ENCODE measurements around the gene MGMT. TPM values are rescaled to one million over a fixed set of nuclear protein-coding genes. Genes with fewer than 3 reads are reported as not detected.

MGMT gene
- total and polyA plus RNA-seq, 9 of the 15 experiments (the other 6 are each of a cell fraction or from before 2014, with no cell fraction given) = 0.03 to 0.29 (median 0.11) TPM; not detected in 4

- no peak for TF ChIP-seq ZNF639 (CRISPR knock-in tag; conservative IDR thresholded peaks at IDR 0.05 in 1 of 2, IDR thresholded peaks at IDR 0.05 in 1 of 2)
- no peak for TF ChIP-seq ELK1 (CRISPR knock-in tag; IDR thresholded peaks at IDR 0.05)
- no peak for TF ChIP-seq ZNF780A (CRISPR knock-in tag; IDR thresholded peaks at IDR 0.05)
These were observed 31.6 kb downstream of the MGMT start (continued) for GRCh38 chr10:129498680-129499079.

GRCh38 chr10:129500617-129501339 lies 33.7 kb downstream of the MGMT start:
- ATAC-seq (no peak), DNase-seq (ENCODE audit: extremely low read depth in 1 of 4, low spot score in 3 of 4) (no peak), FAIRE-seq (no peak)
- H3K9me3 ChIP-seq (replicated peaks; ENCODE audit: control insufficient read depth, insufficient read depth, low read depth, low read length) = no peaks in the 10 kb centered on the region
- H3K27ac ChIP-seq (ENCODE audit: extremely low read depth, low read depth, low read length) = no peak overlapping the region
- no peak overlapping the region for H3K4me3 ChIP-seq
- no peak overlapping the region for H3K4me2 ChIP-seq (ENCODE audit: insufficient read depth, low read length)
- H3K27me3 ChIP-seq (ENCODE audit: control insufficient read depth in 2 of 2, insufficient read depth in 2 of 2, low read length in 2 of 2) = no peaks in the 10 kb centered on the region
- in situ Hi-C loops (cut with MboI) = no loop called here
- intact Hi-C loops (cut with micrococcal nuclease) = no loop called here
- no peak overlapping the region for H3K9ac ChIP-seq (ENCODE audit: insufficient read depth in 1 of 2, low read depth in 2 of 2, low read length in 2 of 2)
- H3K4me1 ChIP-seq (replicated peaks in 1 of 2; ENCODE audit: control insufficient read depth in 2 of 2, insufficient read depth in 2 of 2, low read length in 2 of 2) = no peaks in the 10 kb centered on the region
- BruUV-seq (replicated peaks) = no TSS peak
- no peaks in the 10 kb centered on the region for H3K9me1 ChIP-seq (ENCODE audit: control insufficient read depth, insufficient read depth, low read length)
- 0% methylated on average over 9 of the region's 9 CpGs for WGBS (ENCODE audit: insufficient coverage, low coverage, missing lambda C conversion rate)
- H2AFZ ChIP-seq (ENCODE audit: low read depth, low read length) = no peak overlapping the region
- no peaks in the 10 kb centered on the region for H3K79me2 ChIP-seq (ENCODE audit: control insufficient read depth, insufficient read depth, low read length)
- CTCF ChIA-PET (ENCODE audit: low intra/inter-chr PET ratio) = no interaction called here
- H3K36me3 ChIP-seq (ENCODE audit: control insufficient read depth, insufficient read depth, low read length) = no peaks in the 10 kb centered on the region
- no peaks in the 10 kb centered on the region for H4K20me1 ChIP-seq (replicated peaks; ENCODE audit: control insufficient read depth, insufficient read depth, low read length)
- POLR2A ChIA-PET = interaction anchor here (0.5 to 0.6 kb wide), 3 partner anchors 318 to 1081 kb away, joined by 3 to 4 read pairs (median 3); no protein-coding TSS in a partner anchor
- TF ChIP-seq MED1 (CRISPR knock-in tag; IDR thresholded peaks at IDR 0.05; ENCODE audit: borderline replicate concordance) (no peak), ZNF707 (CRISPR knock-in tag; conservative IDR thresholded peaks at IDR 0.05) (no peak), HEY1 (CRISPR knock-in tag; IDR thresholded peaks at IDR 0.05; ENCODE audit: borderline replicate concordance) (no peak), SLC30A9 (CRISPR knock-in tag; IDR thresholded peaks at IDR 0.05) (no peak), MECOM (CRISPR knock-in tag; IDR thresholded peaks at IDR 0.05) (no peak), CHCHD3 (CRISPR knock-in tag; IDR thresholded peaks at IDR 0.05) (no peak), TCF3 (CRISPR knock-in tag; IDR thresholded peaks at IDR 0.05) (no peak), ZNF668 (CRISPR knock-in tag; IDR thresholded peaks at IDR 0.05) (no peak), ADNP (tag; IDR thresholded peaks at IDR 0.05) (no peak), GATAD2A (IDR thresholded peaks at IDR 0.05) (no peak), GMEB1 (CRISPR knock-in tag; IDR thresholded peaks at IDR 0.05) (no peak), ZNF586 (CRISPR knock-in tag; conservative IDR thresholded peaks at IDR 0.05) (no peak)
- TF ChIP-seq, protein P1, sequence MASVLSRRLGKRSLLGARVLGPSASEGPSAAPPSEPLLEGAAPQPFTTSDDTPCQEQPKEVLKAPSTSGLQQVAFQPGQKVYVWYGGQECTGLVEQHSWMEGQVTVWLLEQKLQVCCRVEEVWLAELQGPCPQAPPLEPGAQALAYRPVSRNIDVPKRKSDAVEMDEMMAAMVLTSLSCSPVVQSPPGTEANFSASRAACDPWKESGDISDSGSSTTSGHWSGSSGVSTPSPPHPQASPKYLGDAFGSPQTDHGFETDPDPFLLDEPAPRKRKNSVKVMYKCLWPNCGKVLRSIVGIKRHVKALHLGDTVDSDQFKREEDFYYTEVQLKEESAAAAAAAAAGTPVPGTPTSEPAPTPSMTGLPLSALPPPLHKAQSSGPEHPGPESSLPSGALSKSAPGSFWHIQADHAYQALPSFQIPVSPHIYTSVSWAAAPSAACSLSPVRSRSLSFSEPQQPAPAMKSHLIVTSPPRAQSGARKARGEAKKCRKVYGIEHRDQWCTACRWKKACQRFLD (CRISPR knock-in tag; IDR thresholded peaks at IDR 0.05) = no peak

Measured in K562 (cell line).